Measurements from ENCODE around the gene PAXIP1. TPM values are rescaled to one million over a fixed set of nuclear protein-coding genes. Genes with fewer than 3 reads are reported as not detected.

Gene PAXIP1
- total RNA-seq, 1 donor from 2014 or later: 11.0 TPM

DNA sequence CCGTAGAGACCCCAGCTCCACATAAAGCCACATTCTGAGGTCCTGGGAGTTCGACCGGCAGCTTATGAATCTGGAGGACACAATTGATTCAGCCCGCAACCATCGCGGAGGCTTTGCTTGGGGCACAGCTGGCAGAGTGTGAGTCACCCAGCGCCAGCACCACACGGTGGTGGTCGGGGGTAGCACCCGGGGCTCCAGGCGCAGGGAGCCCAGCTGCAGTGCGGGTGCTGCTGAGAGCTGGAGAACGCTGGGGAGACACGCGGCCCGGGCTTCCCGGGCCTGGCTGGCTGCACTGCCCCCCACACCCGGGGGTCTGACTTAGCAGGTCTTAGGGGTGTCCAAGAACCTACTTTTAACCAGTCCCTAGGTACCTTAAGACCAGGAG is 87.9 kb downstream of the PAXIP1 start:
- no peak for DNase-seq (ENCODE audit: low spot score in 2 of 2)
- FAIRE-seq: no peak

DNA sequence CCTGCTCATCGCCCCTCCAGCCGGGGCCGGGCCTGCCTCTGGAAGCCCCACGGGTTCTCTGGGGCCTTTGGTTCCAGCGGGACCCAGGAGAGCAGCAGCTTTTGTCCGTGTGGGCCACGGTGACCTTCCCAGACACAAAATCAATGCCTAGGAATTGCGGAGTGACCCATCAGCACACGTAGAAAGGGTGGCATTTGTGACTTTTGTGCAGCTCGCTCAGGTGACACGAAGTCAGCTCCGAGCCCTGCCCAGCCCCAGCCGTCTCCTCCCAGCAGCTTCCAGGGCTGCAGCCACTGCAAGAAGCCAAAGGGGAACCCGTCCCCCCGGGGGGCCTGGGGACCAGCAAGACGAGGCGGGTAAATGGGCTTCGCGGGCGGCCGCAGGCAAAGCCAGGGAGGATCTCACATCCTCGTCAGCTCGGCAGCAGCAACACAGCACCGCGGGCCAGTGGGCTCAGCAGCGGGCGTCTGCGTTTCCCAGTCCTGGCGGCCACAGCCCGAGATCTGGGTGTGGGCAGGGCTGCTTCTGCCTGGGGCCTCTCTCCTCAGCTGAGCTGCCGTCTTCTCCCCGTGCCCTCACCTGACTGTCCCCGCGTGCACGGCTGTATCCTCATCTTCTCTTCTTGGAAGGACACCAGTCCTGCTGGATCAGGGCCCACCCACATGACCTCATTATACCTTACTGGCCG is 88.5 kb downstream of the PAXIP1 start:
- FAIRE-seq (no peak), DNase-seq (ENCODE audit: low spot score in 2 of 2) (no peak)

DNA sequence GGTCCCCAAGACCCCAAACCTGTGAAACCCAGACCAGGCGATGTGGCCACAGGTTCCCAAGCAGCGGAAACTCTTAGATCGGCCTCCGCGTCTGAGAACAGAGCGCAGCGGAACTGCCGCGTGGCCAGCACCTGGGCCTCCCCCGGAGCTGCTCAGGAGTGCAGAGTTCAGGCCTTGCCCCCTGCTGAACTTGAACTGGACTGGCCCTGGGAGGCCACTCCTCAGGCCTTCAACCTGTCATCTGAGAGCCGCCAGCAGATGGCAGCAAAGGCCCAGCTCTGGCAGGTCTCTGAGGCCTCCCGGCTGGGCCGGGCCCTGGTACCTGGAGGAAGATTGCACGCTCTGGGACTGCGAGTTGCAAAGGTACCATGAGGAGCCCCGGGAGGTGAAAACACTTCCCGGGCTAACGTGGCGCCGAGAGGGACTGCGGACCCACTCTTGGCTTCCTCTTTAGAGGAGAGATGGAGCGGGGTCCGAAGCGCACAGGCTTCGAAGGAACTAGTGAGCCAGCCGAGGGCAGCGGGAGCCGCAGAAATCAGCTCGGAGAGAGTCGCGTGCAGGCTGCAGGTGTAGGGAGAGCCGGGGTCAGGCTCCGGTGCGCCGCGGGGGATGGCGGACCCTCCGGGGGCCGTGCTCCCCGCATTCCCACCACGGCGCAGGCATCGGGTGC is 89.2 kb downstream of the PAXIP1 start:
- peak; percentile 77 to 80 for DNase-seq (ENCODE audit: low spot score in 2 of 2)
- no peak for FAIRE-seq

DNA sequence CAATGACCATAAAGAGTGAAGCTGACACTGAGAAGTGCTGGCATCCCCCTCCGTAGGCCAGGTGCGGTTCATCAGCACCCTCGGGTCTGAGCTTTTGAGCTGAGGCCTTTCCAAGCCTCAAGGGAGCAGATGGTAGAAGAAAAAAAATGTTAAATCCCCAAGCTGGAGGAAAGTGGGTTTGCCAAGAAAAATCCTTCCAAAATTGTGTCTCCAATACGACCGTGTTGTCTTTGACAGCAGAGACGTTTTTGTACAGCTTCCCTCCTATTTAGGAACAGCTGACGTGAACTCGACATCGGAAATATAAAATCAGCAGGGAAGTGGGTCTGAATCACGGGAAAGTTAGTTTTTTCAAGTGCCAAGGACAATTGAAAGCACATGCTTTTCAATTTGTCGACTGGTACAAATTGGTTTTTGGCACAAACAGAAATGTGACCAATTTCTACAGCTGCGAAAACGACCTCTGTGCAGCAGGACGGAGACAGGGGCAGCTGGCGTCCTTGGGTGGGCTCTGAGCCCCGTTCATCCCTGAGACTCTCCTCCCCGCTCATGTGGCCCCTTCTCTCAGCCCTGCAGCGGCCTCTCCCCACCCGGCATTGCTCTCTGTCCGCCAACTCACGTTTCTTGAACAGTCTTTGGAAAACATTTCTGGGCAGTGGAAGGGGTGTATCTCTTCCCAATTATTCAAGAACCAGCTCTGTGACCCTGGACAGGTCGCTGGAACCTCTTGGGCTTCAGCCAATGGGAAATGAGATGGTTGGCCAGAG is 89.9 kb downstream of the PAXIP1 start:
- FAIRE-seq: no peak
- no peak for DNase-seq (ENCODE audit: low spot score in 2 of 2)

DNA sequence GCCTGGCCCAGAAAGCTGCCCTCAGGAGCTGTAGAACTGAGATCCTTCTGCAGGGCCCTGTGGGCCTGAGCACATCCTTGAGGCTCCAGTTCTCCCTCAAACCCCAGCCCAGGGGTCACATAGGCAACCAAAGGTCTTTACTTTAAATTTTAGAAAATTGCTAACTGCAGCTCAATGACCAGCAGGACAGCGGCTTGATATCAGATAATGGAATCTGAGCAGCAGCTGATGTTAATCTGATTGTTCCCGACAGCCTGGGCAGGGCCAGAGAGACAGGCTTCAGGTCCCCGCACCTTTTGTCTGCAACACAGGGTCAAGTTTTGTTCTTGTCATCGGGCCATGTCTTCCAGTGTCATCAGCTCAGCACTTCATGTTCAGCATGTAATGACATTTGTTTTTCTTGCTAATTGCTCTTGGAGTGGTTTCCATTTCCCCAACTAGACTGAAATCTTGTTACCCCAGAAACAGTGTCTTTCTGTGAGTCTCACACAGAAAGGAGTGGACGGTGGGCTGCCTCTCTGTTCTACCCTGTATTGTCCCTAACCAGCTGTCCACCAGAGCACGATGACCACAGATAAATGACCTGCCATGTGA is 91.0 kb downstream of the PAXIP1 start:
- FAIRE-seq (no peak), DNase-seq (ENCODE audit: low spot score in 2 of 2) (no peak)

DNA sequence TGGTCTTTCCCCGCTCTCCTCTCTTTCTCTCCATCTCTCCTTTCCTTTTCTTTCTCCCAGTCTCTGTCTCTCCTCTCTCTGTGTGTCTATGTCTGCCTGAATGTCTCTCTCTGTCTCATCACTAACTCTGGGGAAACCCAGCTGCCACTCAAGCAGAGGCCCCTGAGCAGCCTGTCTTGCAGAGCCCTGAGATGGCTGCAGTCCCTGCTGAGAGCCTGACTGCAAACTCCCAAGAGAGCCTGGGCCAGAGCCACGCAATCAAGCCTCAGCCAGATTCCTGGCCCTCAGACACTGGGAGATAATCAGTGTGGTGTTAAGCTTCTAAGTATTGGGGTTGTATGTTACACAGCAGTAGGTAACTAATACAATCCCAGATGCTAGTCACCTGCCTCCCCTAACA is 91.5 kb downstream of the PAXIP1 start:
- FAIRE-seq: no peak
- DNase-seq (ENCODE audit: low spot score in 2 of 2): no peak

DNA sequence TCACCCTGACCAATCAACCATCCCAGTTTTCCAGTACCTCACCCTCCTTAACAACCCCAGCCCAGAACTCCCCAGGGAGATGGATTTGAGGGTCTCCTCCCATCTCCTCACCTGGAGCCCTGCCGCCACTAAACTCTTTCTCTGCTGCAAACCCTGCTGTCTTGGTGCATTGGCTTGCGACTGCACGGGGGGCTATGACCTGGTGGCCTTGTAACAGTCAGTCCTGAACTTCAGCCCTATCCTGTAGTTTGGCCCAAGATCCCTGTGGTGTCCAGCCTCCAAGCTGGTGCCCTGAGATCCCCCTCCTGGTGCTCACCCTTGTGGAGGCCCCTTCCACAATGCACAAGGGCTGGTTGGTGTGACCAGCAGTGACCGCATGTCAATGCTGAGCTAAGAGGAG is 91.9 kb downstream of the PAXIP1 start:
- FAIRE-seq (no peak), DNase-seq (ENCODE audit: low spot score in 2 of 2) (no peak)

DNA sequence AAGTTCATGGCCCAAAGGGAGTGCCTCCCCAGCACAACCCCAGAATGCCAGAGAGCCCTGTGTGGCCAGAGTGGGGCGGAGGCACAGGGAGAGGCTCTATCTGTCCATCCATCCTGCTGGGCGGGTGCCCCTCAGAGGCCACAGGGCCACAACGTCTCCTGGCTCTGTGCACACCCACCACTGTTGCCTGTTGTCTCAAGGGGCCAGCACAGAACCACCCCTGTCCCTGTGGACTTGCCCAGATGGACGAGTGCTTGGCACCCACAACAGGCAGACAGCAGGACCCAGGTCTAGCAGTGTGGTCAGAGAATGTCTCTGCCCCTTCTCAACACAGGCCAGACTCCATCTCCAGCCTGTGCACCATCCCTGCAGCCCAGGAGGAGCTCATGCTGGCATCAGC is 92.8 kb downstream of the PAXIP1 start:
- DNase-seq (ENCODE audit: low spot score in 2 of 2): no peak
- no peak for FAIRE-seq

DNA sequence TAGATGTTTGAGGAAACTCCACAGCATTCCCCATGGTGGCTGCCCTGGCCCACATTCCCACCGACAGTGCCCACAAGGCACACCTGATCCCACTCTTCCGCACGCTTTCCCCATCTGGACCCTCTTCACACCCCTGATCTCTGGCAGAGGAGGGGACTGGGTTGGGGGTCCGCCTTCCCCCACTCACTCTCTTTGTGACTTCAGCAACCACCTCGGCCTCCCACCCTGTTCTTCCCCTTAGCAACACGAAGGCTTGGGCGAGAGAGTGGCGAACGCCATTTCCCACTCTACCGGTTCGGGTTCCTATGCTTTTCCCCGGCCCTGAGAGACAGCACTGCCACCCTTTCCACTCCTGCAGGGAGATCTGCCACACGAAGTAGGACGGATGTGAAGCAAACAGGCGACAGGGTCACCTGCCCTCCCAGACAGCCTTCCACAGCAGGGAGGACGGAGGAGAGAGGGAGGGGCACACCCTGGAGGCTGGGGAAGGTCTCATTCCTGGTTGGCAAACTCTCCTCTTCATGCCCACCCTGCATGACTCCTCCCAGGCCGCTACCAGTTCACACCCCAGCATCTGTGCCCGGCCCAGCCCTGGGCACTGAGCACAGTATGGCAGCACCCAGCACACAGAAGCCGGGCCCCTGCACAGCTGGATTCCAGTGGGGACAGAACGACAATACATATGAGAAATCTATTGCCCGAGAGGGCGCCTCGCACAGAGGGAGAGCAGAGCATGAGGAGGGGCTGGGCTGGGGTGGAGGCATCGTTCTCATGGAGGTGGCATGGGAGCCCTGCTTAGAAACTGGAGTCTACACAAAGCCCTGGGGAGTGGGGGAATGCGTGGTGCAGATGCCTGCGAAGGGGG is 93.5 kb downstream of the PAXIP1 start:
- FAIRE-seq (no peak), DNase-seq (ENCODE audit: low spot score in 2 of 2) (no peak)

DNA sequence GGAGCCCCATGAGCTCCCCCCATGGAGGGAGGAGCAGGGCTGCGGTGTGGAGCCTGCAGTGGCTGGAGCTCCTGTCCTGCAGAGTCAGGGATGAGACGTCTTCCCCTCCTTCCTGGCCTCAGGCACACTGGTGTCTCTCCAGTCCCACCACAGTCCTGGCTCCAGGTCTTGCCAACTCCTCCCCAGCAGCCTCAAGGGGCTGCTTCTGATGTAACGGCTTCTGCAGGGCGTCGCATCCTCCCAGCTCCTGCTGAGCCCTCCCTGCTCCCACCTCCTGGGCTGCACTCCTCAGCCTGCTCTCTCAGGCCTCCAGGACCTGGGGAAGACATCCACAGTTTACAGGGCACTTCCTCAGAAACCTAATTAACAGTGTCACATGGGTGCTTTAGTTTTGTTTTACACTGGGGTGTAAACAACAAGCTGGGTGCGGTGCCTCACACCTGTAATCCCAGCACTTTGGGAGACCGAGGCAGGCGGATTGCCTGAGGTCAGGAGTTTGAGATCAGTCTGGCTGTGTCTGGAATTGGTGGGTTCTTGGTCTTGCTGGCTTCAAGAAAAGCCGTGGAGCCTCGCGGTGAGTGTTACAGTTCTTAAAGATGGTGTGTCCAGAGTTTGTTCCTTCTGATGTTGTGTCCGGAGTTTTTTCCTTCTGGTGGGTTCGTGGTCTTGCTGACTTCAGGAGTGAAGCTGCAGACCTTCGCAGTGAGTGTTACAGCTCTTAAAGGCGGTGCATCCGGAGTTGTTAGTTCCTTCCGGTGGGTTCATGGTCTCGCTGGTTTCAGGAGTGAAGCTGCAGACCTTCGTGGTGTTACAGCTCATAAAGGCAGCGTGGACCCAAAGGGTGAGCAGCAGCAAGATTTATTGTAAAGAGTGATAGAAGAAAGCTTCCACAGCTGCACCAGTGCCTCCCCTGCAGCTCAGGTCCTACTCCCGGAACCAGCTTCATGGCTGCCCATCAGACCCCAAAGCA is 95.0 kb downstream of the PAXIP1 start:
- DNase-seq (ENCODE audit: low spot score in 2 of 2) (no peak), FAIRE-seq (no peak)

DNA sequence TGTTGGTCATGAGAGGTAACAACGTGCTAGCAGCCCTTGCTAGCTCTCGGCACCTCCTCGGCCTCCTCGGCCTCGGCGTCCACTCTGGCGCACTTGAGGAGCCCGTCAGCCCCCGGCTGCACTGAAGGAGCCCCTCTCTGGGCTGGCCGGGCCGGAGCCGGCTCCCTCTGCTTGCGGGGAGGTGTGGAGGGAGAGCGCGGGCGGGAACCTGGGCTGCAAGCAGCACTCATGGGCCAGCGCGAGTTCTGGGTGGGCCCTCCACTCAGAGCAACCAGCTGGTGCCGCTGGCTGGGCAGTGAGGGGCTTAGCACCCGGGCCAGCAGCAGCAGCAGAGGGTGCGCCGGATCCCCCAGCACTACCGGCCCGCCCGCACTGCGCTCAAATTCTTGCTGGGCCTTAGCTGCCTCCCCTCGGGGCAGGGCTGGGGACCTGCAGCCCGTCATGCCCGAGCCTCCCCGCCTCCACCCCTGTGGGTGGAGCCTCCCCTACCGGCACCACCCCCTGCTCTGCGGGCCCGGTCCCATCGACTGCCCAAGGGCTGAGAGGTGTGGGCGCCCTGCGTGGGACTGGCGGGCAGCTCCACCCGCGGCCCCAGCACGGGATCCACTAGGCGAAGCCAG is 96.1 kb downstream of the PAXIP1 start:
- DNase-seq (ENCODE audit: low spot score in 2 of 2): no peak

DNA sequence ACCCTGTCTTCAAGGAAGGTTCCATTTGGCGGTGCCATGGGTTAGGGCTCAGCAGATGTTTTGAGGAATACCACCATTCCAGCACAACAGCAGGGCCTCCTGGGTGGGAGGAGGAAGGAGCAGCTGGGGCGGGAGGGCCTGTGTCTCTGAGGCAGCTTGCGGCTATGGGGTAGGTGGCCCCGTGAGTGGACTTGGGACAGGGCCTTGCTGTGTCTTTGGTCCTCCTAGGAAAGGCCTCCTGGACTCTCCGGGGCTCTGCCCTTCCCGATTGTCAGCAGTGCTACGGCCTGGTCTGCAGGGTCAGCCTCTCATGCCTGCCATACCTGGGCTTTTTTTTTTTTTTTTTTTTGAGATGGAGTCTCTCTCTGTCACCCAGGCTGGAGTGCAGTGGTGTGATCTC is 96.7 kb downstream of the PAXIP1 start:
- FAIRE-seq: no peak

More for the DNA sequence above, 96.1 kb downstream of the PAXIP1 start:
- no peak for FAIRE-seq

DNA sequence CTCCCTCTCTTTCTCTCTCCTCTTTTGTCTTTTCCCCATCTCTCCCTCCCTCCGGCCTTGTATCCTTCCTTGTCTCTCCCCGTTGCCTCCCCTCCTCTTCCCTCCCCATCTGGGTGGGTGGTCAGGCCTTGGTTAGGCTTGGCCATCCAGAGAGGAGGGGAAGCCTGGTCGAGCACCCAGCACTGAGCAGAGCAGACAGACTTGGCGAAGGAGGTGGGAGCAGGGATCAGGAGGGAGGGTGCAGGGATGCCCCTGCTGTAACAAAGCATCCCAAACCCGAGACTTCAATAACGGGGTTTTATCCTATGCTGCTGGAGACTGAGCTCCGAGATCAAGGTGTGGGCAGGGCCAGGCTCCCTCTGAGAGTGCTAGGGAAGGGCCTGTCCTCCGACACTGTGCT is 97.3 kb downstream of the PAXIP1 start:
- DNase-seq (ENCODE audit: low spot score in 2 of 2) (no peak), FAIRE-seq (no peak)

More for the DNA sequence above, 96.7 kb downstream of the PAXIP1 start:
- no peak for DNase-seq (ENCODE audit: low spot score in 2 of 2)

DNA sequence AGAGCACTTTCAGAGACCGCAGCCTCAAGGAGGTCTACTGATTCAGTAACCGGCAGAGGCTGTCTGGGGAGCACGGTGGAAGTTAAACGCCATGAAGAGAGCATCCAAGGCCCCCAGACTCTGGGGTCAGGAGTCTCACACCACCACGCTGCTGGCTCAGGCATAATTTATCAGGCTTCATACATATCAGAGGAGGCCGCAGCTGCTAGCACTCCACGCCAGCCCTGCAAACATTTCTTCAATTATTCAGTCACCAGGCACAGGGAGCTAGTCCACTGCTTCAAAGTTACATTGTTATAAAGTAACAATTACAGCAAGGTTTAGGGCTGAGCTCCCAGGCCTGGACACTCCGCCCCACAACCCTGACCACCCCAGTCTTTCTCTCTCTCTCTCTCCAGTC is 97.8 kb downstream of the PAXIP1 start:
- no peak for FAIRE-seq
- DNase-seq (ENCODE audit: low spot score in 2 of 2): no peak

DNA sequence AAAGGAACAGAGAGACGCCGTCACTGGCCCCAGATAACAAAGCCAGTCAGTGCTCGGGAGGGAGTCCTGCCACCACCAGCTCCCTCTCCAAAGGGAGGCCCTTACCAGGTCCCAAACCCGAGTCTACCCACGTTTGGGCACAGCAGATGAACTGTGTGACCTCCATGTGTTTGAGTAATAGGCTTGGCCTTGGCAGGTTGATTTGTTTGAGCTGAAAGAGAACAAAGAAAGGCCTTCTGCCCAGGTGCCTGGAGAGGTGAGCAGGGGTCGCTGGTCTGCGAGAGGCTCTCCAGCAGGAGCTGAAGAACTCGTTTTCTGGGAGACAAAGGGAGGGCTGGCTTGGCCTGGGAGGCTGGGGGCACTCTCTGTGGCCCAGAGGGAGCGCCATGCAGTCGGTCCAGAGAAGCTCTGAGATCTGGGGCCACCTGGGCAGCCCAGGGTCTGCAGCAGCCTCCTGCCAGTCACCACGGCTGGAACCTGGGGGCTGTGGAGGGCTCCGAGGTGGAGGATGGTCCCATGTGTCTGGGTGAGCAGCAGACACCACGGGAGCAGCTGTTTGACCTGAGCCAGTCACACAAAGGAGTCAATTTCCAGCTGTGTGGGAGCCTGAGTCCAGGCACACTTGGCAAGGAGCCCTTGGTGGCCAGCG is 99.7 kb downstream of the PAXIP1 start:
- no peak for DNase-seq (ENCODE audit: low spot score in 2 of 2)
- no peak for FAIRE-seq

DNA sequence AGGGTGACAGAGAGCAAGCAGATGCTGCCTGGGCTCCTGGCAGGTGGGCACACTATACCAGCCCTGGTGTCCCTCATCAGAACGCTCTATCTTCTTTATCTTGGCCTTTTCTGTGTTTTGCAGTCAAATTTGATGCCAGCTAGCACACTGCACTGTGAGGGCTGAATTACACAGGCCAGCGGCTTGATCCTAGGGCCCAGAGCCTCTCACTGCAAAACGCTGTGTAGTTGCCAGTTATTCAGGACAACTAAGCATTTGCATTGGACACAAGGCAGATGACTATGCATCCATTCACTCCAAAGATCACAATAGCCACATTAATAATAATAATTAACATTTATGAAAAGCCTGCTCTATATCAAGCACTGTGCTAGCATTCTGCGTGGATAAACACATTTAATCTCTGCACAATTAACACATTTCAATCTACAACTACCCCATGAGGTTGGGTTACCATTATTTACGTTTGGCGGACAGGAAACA is 100.3 kb downstream of the PAXIP1 start:
- FAIRE-seq (no peak), DNase-seq (ENCODE audit: low spot score in 2 of 2) (no peak)

DNA sequence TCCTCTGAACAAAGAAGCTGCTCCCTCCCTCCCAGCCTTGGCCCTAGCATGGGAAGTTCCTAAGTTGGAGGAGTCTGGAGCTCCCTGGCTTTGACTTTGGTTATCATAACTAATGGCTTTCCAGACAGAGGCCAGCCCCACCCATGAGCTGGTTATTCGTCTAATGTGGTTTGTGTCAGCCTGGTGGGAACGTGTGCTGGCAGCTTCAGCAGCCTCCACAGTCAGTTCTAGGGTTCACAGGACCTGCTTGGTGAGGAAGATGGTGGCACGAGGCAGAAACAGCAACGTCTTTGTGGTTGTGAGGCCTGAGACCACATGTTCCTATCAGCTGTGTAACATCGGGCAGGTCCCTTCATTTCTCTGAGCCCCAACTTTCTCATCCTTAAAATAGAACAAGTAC is 103.1 kb downstream of the PAXIP1 start:
- DNase-seq (ENCODE audit: low spot score in 2 of 2): no peak
- FAIRE-seq: no peak
